Measurements from ENCODE around the gene MEGF6. TPM values are rescaled to one million over a fixed set of nuclear protein-coding genes. Genes with fewer than 3 reads are reported as not detected.

Gene MEGF6
- total RNA-seq, 1 experiment from 2014 or later = 14.3 TPM

DNA sequence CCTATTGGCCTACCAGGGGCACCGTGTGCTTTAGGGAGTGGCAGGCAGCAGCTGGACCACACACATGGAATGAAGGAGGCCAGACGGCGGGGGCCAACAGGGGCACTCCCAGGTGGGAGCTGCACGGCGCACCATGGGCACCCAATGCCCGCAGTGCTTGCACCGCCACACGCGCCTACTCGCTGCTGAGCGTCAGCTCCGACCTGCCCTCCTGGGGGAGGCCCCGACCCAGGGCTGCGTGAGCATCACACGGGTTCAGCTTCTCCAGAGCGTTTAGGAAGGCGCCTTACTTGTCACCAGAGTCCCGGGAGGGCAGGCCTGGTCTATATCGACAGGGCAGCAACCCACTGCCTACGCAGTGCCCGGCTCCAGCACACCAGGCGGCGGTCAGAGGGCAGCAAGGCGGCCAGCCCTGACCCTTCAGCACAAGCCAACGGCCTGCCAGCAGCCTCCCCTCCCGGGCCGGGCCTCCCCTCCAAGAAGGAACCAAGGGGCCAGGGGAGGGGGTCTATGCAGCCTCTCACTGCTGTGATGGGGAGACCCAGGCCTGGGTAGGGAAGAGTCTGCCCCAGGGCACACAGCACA is 91.9 kb downstream of the MEGF6 start:
- Mint-ChIP-seq H3K36me3 (ENCODE audit: insufficient read depth, unreplicated experiment) (peaks cover 6% of the 10 kb centered on the region), H3K4me3 (ENCODE audit: unreplicated experiment) (no peak overlapping the region), H3K9me3 (ENCODE audit: unreplicated experiment) (no peaks in the 10 kb centered on the region), H3K27ac (ENCODE audit: low read depth, unreplicated experiment) (no peak overlapping the region), H3K4me1 (ENCODE audit: insufficient read depth, unreplicated experiment) (no peaks in the 10 kb centered on the region), H3K27me3 (ENCODE audit: insufficient read depth, unreplicated experiment) (no peaks in the 10 kb centered on the region)
- DNase-seq (ENCODE audit: unreplicated experiment) = no peak
- intact Hi-C loops (cut with micrococcal nuclease) = no loop called here
- CTCF ChIA-PET = interaction anchor here (0.7 to 5.4 kb wide), 10 partner anchors 9 to 119 kb away, joined by 3 to 37 read pairs (median 4); no protein-coding TSS in a partner anchor
- no TSS peak for BruUV-seq (replicated peaks)
- POLR2A ChIA-PET = no interaction called here
- TF ChIP-seq, protein P1, sequence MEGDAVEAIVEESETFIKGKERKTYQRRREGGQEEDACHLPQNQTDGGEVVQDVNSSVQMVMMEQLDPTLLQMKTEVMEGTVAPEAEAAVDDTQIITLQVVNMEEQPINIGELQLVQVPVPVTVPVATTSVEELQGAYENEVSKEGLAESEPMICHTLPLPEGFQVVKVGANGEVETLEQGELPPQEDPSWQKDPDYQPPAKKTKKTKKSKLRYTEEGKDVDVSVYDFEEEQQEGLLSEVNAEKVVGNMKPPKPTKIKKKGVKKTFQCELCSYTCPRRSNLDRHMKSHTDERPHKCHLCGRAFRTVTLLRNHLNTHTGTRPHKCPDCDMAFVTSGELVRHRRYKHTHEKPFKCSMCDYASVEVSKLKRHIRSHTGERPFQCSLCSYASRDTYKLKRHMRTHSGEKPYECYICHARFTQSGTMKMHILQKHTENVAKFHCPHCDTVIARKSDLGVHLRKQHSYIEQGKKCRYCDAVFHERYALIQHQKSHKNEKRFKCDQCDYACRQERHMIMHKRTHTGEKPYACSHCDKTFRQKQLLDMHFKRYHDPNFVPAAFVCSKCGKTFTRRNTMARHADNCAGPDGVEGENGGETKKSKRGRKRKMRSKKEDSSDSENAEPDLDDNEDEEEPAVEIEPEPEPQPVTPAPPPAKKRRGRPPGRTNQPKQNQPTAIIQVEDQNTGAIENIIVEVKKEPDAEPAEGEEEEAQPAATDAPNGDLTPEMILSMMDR (IDR thresholded peaks at IDR 0.05; ENCODE audit: unreplicated experiment) = no peak

DNA sequence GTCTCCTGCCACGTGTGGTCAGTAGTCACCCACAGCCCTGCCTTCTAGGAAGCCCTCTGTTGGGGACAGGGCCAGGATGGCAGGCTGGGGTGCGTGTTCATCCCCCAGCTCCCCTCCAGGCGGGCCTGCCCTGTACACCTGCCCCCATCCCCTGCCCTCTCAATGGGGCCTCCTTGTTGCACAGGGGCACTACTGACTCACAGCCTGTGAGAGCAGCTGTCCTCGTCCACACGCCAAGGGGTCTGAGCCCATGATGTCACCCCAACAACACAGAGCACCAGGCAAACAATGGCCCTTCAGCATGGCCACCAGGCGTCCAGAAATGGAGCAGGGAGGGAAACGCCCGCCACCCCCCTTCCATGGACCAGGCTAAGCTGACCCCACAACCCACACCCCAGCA is 92.6 kb downstream of the MEGF6 start:
- H3K36me3 Mint-ChIP-seq (ENCODE audit: insufficient read depth, unreplicated experiment) = peaks cover 6% of the 10 kb centered on the region
- no peak overlapping the region for H3K27ac Mint-ChIP-seq (ENCODE audit: low read depth, unreplicated experiment)
- DNase-seq (ENCODE audit: unreplicated experiment) = no peak
- BruUV-seq (replicated peaks) = no TSS peak
- H3K27me3 Mint-ChIP-seq (ENCODE audit: insufficient read depth, unreplicated experiment) = no peaks in the 10 kb centered on the region
- H3K4me3 Mint-ChIP-seq (ENCODE audit: unreplicated experiment) = no peak overlapping the region
- TF ChIP-seq, protein P1 (IDR thresholded peaks at IDR 0.05; ENCODE audit: unreplicated experiment) = no peak
- H3K4me1 Mint-ChIP-seq (ENCODE audit: insufficient read depth, unreplicated experiment) = no peaks in the 10 kb centered on the region
- ChIA-PET POLR2A (interaction anchor here (0.6 kb wide), 1 partner anchor 9 kb away, joined by 3 read pairs; no protein-coding TSS in a partner anchor), CTCF (interaction anchor here (0.7 to 5.4 kb wide), 12 partner anchors 10 to 120 kb away, joined by 3 to 37 read pairs (median 4); no protein-coding TSS in a partner anchor)
- intact Hi-C loops (cut with micrococcal nuclease) = no loop called here
- H3K9me3 Mint-ChIP-seq (ENCODE audit: unreplicated experiment) = no peaks in the 10 kb centered on the region

DNA sequence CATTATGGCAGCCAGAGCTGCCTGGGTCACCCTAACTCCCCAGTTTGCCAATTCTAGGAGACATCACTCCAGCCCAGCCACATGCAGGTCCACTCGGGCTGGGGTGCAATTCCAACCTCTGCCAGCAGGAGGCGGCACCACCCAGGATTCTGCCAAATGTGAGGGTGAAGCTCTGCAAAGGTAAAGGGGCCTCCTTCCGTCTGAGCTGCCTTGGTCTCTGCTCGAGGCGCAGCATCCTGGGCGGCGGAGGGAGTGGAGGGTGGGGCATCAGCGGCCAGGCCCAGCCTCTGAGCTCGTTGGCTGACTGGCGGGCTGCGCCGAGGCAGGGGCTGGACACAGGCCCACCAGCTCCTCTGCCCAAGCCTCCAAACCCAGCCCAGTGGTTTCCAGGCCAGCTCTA is 93.1 kb downstream of the MEGF6 start:
- DNase-seq (ENCODE audit: unreplicated experiment) = no peak
- peaks cover 6% of the 10 kb centered on the region for H3K36me3 Mint-ChIP-seq (ENCODE audit: insufficient read depth, unreplicated experiment)

DNA sequence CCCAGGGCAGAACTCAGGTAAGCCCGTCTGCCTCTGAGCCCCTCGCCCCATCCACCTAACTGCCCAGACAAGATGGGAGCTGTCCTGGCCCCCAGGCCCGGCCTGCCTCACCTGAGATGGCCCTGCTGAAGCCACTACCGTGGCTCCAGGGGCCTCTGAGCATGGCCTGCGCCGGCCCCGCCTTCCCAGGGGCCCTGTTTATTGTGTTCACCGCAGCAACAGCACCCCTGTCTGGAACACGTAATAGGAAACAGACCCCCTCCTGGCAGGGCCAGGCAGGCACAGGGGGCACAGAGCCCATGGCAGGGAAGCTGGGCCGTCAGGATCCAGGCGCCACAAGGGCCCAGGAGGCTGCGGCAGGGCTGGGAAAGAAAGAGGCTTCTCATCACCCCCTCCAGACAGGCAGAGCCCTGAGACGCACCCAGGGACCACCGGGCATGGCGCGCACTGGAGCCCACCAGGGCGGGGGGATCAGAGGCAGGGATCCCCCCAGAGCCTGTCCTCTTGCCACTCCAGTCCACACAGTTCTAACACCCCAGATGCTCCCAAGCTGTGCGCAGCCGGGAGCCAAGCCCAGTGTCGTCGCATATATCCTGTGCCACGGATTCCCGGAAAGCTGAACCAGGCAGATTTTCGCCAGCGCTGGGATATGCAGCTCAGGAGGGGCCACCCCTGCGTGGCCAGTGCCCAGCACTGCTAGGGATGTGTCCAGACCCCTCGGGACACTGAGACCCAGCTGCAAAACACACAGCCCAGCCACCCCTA is 94.2 kb downstream of the MEGF6 start:
- CTCF ChIA-PET = interaction anchor here (0.6 to 5.4 kb wide), 9 partner anchors 11 to 374 kb away, joined by 3 to 37 read pairs (median 4); no protein-coding TSS in a partner anchor
- Mint-ChIP-seq H3K4me3 (ENCODE audit: unreplicated experiment) (no peak overlapping the region), H3K36me3 (ENCODE audit: insufficient read depth, unreplicated experiment) (peaks cover 6% of the 10 kb centered on the region), H3K27ac (ENCODE audit: low read depth, unreplicated experiment) (peak overlapping the region; percentile 46), H3K9me3 (ENCODE audit: unreplicated experiment) (no peaks in the 10 kb centered on the region), H3K27me3 (ENCODE audit: insufficient read depth, unreplicated experiment) (no peaks in the 10 kb centered on the region), H3K4me1 (ENCODE audit: insufficient read depth, unreplicated experiment) (no peaks in the 10 kb centered on the region)
- no TSS peak for BruUV-seq (replicated peaks)
- intact Hi-C loops (cut with micrococcal nuclease) = no loop called here
- TF ChIP-seq, protein P1 (IDR thresholded peaks at IDR 0.05; ENCODE audit: unreplicated experiment) = no peak
- POLR2A ChIA-PET = no interaction called here
- no peak for DNase-seq (ENCODE audit: unreplicated experiment)

More for the DNA sequence above, 93.1 kb downstream of the MEGF6 start:
- ChIA-PET CTCF (interaction anchor here (0.7 to 5.4 kb wide), 11 partner anchors 10 to 120 kb away, joined by 3 to 37 read pairs (median 4); no protein-coding TSS in a partner anchor), POLR2A (interaction anchor here (0.5 to 0.6 kb wide), 2 partner anchors 9 to 328 kb away, joined by 3 read pairs; no protein-coding TSS in a partner anchor)
- H3K4me1 Mint-ChIP-seq (ENCODE audit: insufficient read depth, unreplicated experiment) = no peaks in the 10 kb centered on the region
- no peak overlapping the region for H3K4me3 Mint-ChIP-seq (ENCODE audit: unreplicated experiment)
- intact Hi-C loops (cut with micrococcal nuclease) = no loop called here
- H3K27me3 Mint-ChIP-seq (ENCODE audit: insufficient read depth, unreplicated experiment) = no peaks in the 10 kb centered on the region
- BruUV-seq (replicated peaks) = no TSS peak
- TF ChIP-seq, protein P1 (IDR thresholded peaks at IDR 0.05; ENCODE audit: unreplicated experiment) = peak; percentile 87
- no peak overlapping the region for H3K27ac Mint-ChIP-seq (ENCODE audit: low read depth, unreplicated experiment)
- no peaks in the 10 kb centered on the region for H3K9me3 Mint-ChIP-seq (ENCODE audit: unreplicated experiment)

Data from MCF 10A (cell line).